Measurements from ENCODE around the gene FAM174B.

Gene FAM174B

GRCh38 chr15:92633418-92633817, 22.2 kb downstream of the FAM174B start:
- H3K9me2 ChIP-seq (replicated peaks; ENCODE audit: insufficient read depth, low read length), result no peaks in the 10 kb centered on the region
- H3F3A ChIP-seq (ENCODE audit: insufficient read depth), result no peaks in the 10 kb centered on the region
- H3K36me3 ChIP-seq (ENCODE audit: low read length), result no peaks in the 10 kb centered on the region
- no peak overlapping the region for H3K27ac ChIP-seq (ENCODE audit: low read depth, low read length)
- no peak overlapping the region for H3K4me2 ChIP-seq (ENCODE audit: low read depth, low read length, poor library complexity, severe bottlenecking)
- no peak overlapping the region for H3K4me3 ChIP-seq (ENCODE audit: insufficient read depth, low read length, poor library complexity, severe bottlenecking)
- H3K79me2 ChIP-seq (ENCODE audit: insufficient read depth, low read length), result no peaks in the 10 kb centered on the region
- H3K9me3 ChIP-seq (ENCODE audit: insufficient read depth, low read length), result no peaks in the 10 kb centered on the region
- no peak overlapping the region for H3K9ac ChIP-seq (ENCODE audit: low read length)
- H3K27me3 ChIP-seq (ENCODE audit: low read length), result no peaks in the 10 kb centered on the region
- TF ChIP-seq EZH2phosphoT487 (conservative IDR thresholded peaks at IDR 0.05; ENCODE audit: low read length) (no peak), CTCF (IDR thresholded peaks at IDR 0.05; ENCODE audit: insufficient read depth, low read length, poor library complexity, severe bottlenecking) (no peak)
- H4K20me1 ChIP-seq (ENCODE audit: low read depth, low read length), result no peaks in the 10 kb centered on the region
- no peak overlapping the region for H2AFZ ChIP-seq (ENCODE audit: low read depth, low read length, severe bottlenecking)

GRCh38 chr15:92633001-92633400, 22.6 kb downstream of the FAM174B start:
- Histone ChIP-seq H3F3A (ENCODE audit: insufficient read depth) (no peaks in the 10 kb centered on the region), H3K4me3 (ENCODE audit: insufficient read depth, low read length, poor library complexity, severe bottlenecking) (no peak overlapping the region), H2AFZ (ENCODE audit: low read depth, low read length, severe bottlenecking) (no peak overlapping the region), H3K4me2 (ENCODE audit: low read depth, low read length, poor library complexity, severe bottlenecking) (no peak overlapping the region), H3K36me3 (ENCODE audit: low read length) (no peaks in the 10 kb centered on the region), H3K79me2 (ENCODE audit: insufficient read depth, low read length) (no peaks in the 10 kb centered on the region), H4K20me1 (ENCODE audit: low read depth, low read length) (no peaks in the 10 kb centered on the region), H3K9ac (ENCODE audit: low read length) (no peak overlapping the region), H3K9me2 (replicated peaks; ENCODE audit: insufficient read depth, low read length) (no peaks in the 10 kb centered on the region), H3K27ac (ENCODE audit: low read depth, low read length) (no peak overlapping the region), H3K27me3 (ENCODE audit: low read length) (no peaks in the 10 kb centered on the region), H3K9me3 (ENCODE audit: insufficient read depth, low read length) (no peaks in the 10 kb centered on the region)
- no peak for TF ChIP-seq EZH2phosphoT487 (conservative IDR thresholded peaks at IDR 0.05; ENCODE audit: low read length)
- no peak for TF ChIP-seq CTCF (IDR thresholded peaks at IDR 0.05; ENCODE audit: insufficient read depth, low read length, poor library complexity, severe bottlenecking)

GRCh38 chr15:92631721-92632120, 23.9 kb downstream of the FAM174B start:
- Histone ChIP-seq H3K27me3 (ENCODE audit: low read length) (no peaks in the 10 kb centered on the region), H3K9me2 (replicated peaks; ENCODE audit: insufficient read depth, low read length) (no peaks in the 10 kb centered on the region), H3K9me3 (ENCODE audit: insufficient read depth, low read length) (no peaks in the 10 kb centered on the region), H4K20me1 (ENCODE audit: low read depth, low read length) (no peaks in the 10 kb centered on the region), H3K4me2 (ENCODE audit: low read depth, low read length, poor library complexity, severe bottlenecking) (no peak overlapping the region), H3K36me3 (ENCODE audit: low read length) (no peaks in the 10 kb centered on the region), H3K79me2 (ENCODE audit: insufficient read depth, low read length) (no peaks in the 10 kb centered on the region), H3K4me3 (ENCODE audit: insufficient read depth, low read length, poor library complexity, severe bottlenecking) (no peak overlapping the region), H2AFZ (ENCODE audit: low read depth, low read length, severe bottlenecking) (no peak overlapping the region), H3F3A (ENCODE audit: insufficient read depth) (no peaks in the 10 kb centered on the region), H3K27ac (ENCODE audit: low read depth, low read length) (no peak overlapping the region), H3K9ac (ENCODE audit: low read length) (no peak overlapping the region)
- no peak for TF ChIP-seq CTCF (IDR thresholded peaks at IDR 0.05; ENCODE audit: insufficient read depth, low read length, poor library complexity, severe bottlenecking)
- TF ChIP-seq EZH2phosphoT487 (conservative IDR thresholded peaks at IDR 0.05; ENCODE audit: low read length), result no peak

Data from SU-DHL-6 (cell line).